Kidney glomerular epithelial cell (primary cell): ENCODE data around the gene CHRNA1.

Source experiments
- DNase-seq: peaks from one replicate; lab custom pipeline; 2025; lab: John Stamatoyannopoulos, UW

Gene CHRNA1

GRCh38 chr2:174764280-174765255 lies at the start of gene CHRNA1:
Gene CHRNA1 (minus strand): TSS chr2:174764472. CDS start chr2:174764394, 78 bp downstream.
- DNase-seq, result no peak

GRCh38 chr2:174812037-174812436 lies 47.8 kb upstream of the CHRNA1 start:
- DNase-seq, result no peak

- DNase-seq, result no peak
Observed at GRCh38 chr2:174807931-174808330, 43.7 kb upstream of the CHRNA1 start.

- DNase-seq, result no peak
Observed at GRCh38 chr2:174805803-174806202, 41.5 kb upstream of the CHRNA1 start.

GRCh38 chr2:174802459-174802858 lies 38.2 kb upstream of the CHRNA1 start:
- DNase-seq, result no peak

GRCh38 chr2:174800436-174801205 lies 36.3 kb upstream of the CHRNA1 start:
- no peak for DNase-seq

- no peak for DNase-seq
Observed at GRCh38 chr2:174798801-174799200, 34.5 kb upstream of the CHRNA1 start.

- DNase-seq, result no peak
Observed at GRCh38 chr2:174797781-174798276, 33.6 kb upstream of the CHRNA1 start.

GRCh38 chr2:174796319-174796771 lies 32.1 kb upstream of the CHRNA1 start:
- no peak for DNase-seq

- no peak for DNase-seq
Observed at GRCh38 chr2:174794851-174795374, 30.6 kb upstream of the CHRNA1 start.

- DNase-seq, result no peak
Observed at GRCh38 chr2:174792309-174793025, 28.2 kb upstream of the CHRNA1 start.

GRCh38 chr2:174791746-174792280 lies 27.5 kb upstream of the CHRNA1 start:
- no peak for DNase-seq

GRCh38 chr2:174791020-174791419 lies 26.7 kb upstream of the CHRNA1 start:
- no peak for DNase-seq

- no peak for DNase-seq
Observed at GRCh38 chr2:174789001-174789400, 24.7 kb upstream of the CHRNA1 start.

- no peak for DNase-seq
Observed at GRCh38 chr2:174788291-174788929, 24.1 kb upstream of the CHRNA1 start.

- DNase-seq, result peak; percentile 56
Observed at GRCh38 chr2:174787487-174788205, 23.4 kb upstream of the CHRNA1 start.

- DNase-seq, result no peak
Observed at GRCh38 chr2:174786066-174786725, 21.9 kb upstream of the CHRNA1 start.

GRCh38 chr2:174785481-174785880 lies 21.2 kb upstream of the CHRNA1 start:
- no peak for DNase-seq

- no peak for DNase-seq
Observed at GRCh38 chr2:174784909-174785308, 20.6 kb upstream of the CHRNA1 start.

- no peak for DNase-seq
Observed at GRCh38 chr2:174784316-174784715, 20.0 kb upstream of the CHRNA1 start.
